Measurements from ENCODE around the gene NUB1. TPM values are rescaled to one million over a fixed set of nuclear protein-coding genes. Genes with fewer than 3 reads are reported as not detected.

Gene NUB1
- total RNA-seq, 1 donor from 2014 or later: 40.3 TPM

DNA sequence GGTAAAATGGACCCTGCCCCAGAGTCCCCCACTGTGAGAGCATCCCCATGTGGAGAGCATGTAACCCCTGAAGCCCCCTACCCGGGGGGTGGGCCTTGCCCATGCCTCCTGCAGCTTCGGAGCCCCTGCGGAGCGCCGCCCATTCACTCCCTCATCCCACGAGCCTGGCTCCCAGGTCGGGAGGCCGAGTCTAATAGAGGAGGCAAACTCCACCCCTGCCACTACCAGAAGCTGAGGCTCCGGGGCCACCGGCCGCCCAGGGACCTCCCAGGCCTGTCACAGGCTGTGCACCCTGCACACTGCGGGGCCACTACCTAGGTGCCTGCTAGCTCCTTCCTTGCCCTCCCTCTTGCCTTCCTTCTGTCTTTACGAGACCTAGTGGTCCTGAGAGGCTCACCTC lies 50.8 kb downstream of the NUB1 start:
- no peak overlapping the region for H3K27ac Mint-ChIP-seq
- H3K9me3 Mint-ChIP-seq: no peaks in the 10 kb centered on the region

DNA sequence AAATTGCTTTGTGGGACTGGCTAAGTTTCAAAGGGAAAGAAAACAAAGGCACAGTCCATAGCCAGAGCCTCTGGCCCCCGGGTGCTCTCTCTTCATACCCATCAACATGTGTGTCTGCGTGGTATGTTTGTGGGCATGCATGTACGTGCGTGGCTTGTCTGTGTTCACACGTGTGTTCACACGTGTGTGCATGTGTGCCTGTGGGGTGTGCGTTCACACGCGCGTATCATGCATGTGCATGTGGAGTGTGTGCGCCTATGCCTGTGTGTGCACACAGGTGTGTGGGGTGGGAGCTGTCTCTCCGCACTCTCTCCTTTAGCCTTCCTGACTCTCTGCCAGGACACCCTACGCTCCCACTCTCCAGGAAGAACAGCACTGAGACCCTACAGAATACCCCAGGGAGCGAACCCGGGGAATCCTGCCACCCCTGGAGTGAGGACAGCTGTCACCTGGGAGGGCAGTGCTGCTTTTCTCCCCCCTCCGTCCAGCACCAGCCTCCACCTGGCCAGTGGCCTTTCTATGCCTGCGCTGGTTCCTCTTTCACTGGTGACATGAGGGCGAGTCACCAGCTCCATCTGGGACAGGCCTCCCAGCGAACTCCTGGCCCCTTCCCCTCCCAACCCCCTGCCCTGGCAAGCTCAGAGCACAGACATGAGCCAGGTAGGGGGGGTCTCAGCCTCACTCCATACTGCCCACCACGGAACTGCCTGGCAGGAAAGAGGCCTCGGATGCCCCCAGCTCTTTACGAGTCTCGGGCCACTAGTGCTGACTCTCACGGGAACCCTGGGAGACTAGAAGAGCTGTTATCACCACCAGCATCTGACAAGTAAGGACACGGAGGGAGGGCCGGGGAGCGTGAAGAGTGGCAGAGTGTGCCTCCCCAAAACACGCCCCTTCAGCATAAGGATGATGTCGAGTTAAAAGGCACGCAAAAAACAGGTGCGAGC lies 51.7 kb downstream of the NUB1 start:
- H3K27ac Mint-ChIP-seq: no peak overlapping the region
- H3K4me1 Mint-ChIP-seq (ENCODE audit: low read depth): no peaks in the 10 kb centered on the region
- no peak overlapping the region for H3K4me3 Mint-ChIP-seq
- no peak for DNase-seq (ENCODE audit: low spot score)
- H3K36me3 Mint-ChIP-seq (ENCODE audit: low read depth): no peaks in the 10 kb centered on the region
- intact Hi-C loops (cut with micrococcal nuclease): no loop called here
- no peaks in the 10 kb centered on the region for H3K9me3 Mint-ChIP-seq
- H3K27me3 Mint-ChIP-seq (ENCODE audit: insufficient read depth): peaks cover 4% of the 10 kb centered on the region

More for the DNA sequence above, 50.8 kb downstream of the NUB1 start:
- intact Hi-C loops (cut with micrococcal nuclease): no loop called here
- Mint-ChIP-seq H3K4me1 (ENCODE audit: low read depth) (no peaks in the 10 kb centered on the region), H3K27me3 (ENCODE audit: insufficient read depth) (peaks cover 4% of the 10 kb centered on the region), H3K36me3 (ENCODE audit: low read depth) (no peaks in the 10 kb centered on the region), H3K4me3 (no peak overlapping the region)
- no peak for DNase-seq (ENCODE audit: low spot score)

DNA sequence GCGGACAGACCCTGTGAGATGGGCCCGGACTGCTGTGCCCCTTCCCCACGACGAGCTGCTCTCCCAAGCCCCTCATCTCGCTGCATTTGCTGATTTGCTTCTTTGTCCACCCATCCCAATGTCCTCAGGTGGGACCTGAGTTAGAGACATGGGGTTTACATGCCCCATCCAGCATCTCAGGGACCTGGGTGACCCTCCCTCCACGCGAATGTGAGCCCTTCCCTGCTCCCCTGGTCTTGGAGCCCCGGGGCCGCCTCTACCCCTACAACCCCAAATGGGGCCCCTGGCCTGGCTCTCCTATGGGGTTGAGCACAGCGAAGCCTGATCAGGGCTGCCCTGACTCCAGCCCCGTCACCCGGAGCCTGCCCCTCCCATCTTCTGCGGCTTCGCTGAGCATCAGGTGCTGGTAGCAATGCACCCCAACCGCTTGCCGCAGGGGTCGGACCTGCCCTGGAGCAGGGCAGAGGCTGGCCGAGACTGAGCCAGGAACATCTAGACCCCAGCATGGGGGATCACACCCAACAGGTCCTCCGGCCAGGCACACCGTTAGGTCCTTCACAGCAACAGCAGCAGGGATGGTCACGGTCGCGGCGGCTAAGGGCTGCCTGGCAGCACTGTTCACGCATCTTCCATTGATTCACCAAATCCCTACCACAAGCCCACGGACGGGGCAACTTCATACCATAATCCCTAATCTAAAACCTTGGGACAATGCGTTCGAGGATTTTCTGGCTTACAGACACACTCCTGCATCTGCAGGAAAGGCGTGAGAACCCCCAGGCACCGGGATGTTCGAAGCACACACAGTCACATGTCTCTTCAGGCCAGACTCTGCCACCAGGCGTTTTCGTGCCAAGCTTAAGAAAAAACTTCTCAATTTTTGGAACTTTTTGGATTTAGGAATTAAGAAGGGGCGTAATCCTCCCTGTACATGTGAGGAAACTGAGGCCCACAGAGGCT lies 52.7 kb downstream of the NUB1 start:
- no peak overlapping the region for H3K27ac Mint-ChIP-seq
- no peaks in the 10 kb centered on the region for H3K36me3 Mint-ChIP-seq (ENCODE audit: low read depth)
- peaks cover 4% of the 10 kb centered on the region for H3K27me3 Mint-ChIP-seq (ENCODE audit: insufficient read depth)
- H3K4me1 Mint-ChIP-seq (ENCODE audit: low read depth): no peaks in the 10 kb centered on the region
- no peak overlapping the region for H3K4me3 Mint-ChIP-seq
- intact Hi-C loops (cut with micrococcal nuclease): no loop called here
- no peaks in the 10 kb centered on the region for H3K9me3 Mint-ChIP-seq
- no peak for DNase-seq (ENCODE audit: low spot score)

DNA sequence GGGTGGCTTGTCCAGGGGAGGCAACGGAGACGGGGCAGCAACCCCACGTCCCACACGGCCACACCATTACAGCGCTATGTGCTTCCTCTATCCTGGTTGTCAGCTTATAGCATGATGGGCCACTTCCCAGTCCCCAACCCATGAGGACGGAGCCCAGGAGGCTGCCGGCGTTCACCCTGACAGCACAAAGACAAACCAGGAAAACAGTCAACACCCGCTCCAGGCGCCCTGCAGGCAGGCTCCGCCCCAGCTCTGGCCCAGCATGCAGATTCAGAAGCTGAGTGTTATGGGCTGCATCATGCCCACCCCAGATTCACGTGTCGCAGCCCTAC lies 53.4 kb downstream of the NUB1 start:
- Mint-ChIP-seq H3K27me3 (ENCODE audit: insufficient read depth) (no peaks in the 10 kb centered on the region), H3K9me3 (no peaks in the 10 kb centered on the region), H3K4me1 (ENCODE audit: low read depth) (no peaks in the 10 kb centered on the region)

DNA sequence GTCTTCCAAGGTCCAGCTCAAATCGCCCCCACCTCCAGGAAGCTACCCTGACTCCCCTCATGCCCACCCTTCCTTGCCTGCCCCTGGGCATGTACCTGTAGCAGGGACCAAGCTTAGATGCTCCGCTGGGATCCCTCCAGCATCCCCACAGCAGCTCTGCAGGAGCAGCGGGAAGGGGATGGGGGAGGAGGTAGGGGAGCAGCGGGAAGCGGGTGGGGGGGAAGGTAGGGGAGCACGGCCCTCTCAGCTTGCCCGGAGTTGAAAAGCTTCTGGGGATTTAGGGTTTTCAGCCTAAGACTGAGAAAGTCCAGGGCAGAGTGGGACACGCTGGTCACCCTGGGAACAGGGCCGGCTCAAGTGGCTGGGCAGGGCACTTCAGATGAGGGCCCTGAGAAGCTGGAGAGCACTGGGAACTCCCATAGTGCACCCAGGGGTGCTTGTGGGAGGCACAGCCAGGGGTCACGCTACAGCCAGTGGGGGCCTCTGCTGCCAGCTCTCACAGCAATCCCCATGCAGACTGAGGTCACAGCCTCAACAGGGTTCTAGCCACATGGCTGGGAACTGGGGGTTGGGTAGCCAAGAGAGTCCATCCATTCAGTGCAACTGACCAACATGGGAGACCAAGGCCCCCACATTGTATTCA lies 54.8 kb downstream of the NUB1 start:
- Mint-ChIP-seq H3K4me1 (ENCODE audit: low read depth) (no peaks in the 10 kb centered on the region), H3K27me3 (ENCODE audit: insufficient read depth) (peaks cover 2% of the 10 kb centered on the region), H3K36me3 (ENCODE audit: low read depth) (no peaks in the 10 kb centered on the region), H3K4me3 (no peak overlapping the region), H3K27ac (no peak overlapping the region), H3K9me3 (no peaks in the 10 kb centered on the region)
- no peak for DNase-seq (ENCODE audit: low spot score)
- intact Hi-C loops (cut with micrococcal nuclease): no loop called here

More for the DNA sequence above, 53.4 kb downstream of the NUB1 start:
- intact Hi-C loops (cut with micrococcal nuclease): no loop called here
- Mint-ChIP-seq H3K4me3 (no peak overlapping the region), H3K27ac (no peak overlapping the region), H3K36me3 (ENCODE audit: low read depth) (no peaks in the 10 kb centered on the region)
- no peak for DNase-seq (ENCODE audit: low spot score)

DNA sequence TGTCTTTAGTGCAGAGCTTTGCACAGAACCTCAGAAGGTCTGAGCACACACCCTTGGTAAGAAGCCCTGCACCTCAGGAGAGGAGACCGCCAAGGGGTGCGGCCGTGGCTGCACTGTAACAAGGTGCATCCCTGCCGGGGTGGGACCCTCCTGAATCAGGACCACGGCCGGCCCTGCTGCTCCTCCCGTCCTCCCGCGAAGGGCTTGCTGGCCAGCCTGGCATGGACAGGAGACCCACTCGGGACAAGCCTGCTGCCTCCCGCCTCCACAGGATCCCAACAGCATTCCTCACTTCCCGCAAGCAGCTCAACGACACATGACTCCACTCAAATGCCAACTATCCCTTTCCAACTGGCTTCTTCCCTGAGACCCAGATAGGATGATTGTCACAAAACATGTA lies 55.4 kb downstream of the NUB1 start:
- DNase-seq (ENCODE audit: low spot score): no peak
- no peaks in the 10 kb centered on the region for H3K4me1 Mint-ChIP-seq (ENCODE audit: low read depth)
- no peak overlapping the region for H3K4me3 Mint-ChIP-seq
- H3K27me3 Mint-ChIP-seq (ENCODE audit: insufficient read depth): peaks cover 3% of the 10 kb centered on the region
- H3K27ac Mint-ChIP-seq: no peak overlapping the region
- H3K36me3 Mint-ChIP-seq (ENCODE audit: low read depth): no peaks in the 10 kb centered on the region
- no peaks in the 10 kb centered on the region for H3K9me3 Mint-ChIP-seq
- intact Hi-C loops (cut with micrococcal nuclease): no loop called here

DNA sequence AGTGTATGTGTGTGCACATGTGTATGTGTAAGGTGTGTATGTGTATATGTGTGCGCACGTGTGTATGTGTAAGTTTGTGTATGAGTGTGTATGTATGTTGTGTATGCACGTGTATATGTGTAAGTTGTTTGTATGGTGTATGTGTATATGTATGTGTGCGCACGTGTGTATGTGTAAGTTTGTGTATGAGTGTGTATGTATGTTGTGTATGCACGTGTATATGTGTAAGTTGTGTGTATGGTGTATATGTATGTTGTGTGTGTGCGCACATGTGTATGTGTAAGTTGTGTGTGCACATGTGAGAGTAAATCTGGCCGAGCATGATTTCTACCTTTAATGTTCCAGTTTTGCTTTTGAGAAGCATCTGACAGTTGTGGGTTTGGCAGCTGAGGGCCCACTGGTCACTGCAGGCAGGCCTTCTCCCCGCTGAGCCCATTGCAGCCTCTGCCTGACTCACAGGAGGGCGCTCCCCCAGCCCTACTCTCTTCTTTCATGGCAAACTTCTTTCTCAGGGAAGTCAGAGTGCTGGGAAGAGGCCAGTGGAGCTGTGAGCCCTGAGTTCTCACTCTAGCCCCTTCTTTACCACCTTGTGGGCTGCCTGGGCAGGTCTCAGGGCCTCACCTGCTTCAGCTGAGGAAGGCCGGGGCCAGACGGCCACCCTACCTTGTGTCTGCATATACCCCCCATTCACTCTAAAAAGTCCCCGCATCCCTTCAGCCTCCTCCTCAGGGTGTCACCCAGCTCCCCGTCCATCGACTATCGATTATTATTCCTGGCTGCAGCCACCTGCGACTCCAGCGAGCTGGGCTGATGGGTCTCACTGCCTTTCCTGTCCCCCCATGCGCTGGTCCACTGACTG lies 57.1 kb downstream of the NUB1 start:
- Mint-ChIP-seq H3K27me3 (ENCODE audit: insufficient read depth) (peaks cover 7% of the 10 kb centered on the region), H3K9me3 (no peaks in the 10 kb centered on the region), H3K36me3 (ENCODE audit: low read depth) (no peaks in the 10 kb centered on the region), H3K4me3 (no peak overlapping the region), H3K4me1 (ENCODE audit: low read depth) (no peaks in the 10 kb centered on the region), H3K27ac (no peak overlapping the region)
- intact Hi-C loops (cut with micrococcal nuclease): no loop called here
- DNase-seq (ENCODE audit: low spot score): no peak

DNA sequence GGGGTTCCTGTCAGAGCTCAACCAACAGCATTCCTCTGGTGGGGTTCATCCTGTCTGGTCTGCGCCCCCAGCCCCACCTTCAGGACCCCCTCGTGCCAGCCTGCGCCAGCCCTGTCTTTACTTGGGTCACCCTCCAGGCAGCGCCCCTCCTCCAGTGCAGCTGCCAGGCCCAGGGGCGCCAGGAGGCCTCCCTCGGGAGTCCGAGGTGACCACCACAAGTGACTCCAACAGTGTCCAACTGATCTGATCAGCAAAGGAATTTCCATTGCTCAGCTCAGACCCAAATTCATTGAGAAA lies 57.6 kb downstream of the NUB1 start:
- H3K4me3 Mint-ChIP-seq: no peak overlapping the region
- H3K27ac Mint-ChIP-seq: no peak overlapping the region
- H3K36me3 Mint-ChIP-seq (ENCODE audit: low read depth): no peaks in the 10 kb centered on the region
- intact Hi-C loops (cut with micrococcal nuclease): no loop called here
- no peaks in the 10 kb centered on the region for H3K9me3 Mint-ChIP-seq
- DNase-seq (ENCODE audit: low spot score): no peak
- H3K4me1 Mint-ChIP-seq (ENCODE audit: low read depth): no peaks in the 10 kb centered on the region
- peaks cover 10% of the 10 kb centered on the region for H3K27me3 Mint-ChIP-seq (ENCODE audit: insufficient read depth)

DNA sequence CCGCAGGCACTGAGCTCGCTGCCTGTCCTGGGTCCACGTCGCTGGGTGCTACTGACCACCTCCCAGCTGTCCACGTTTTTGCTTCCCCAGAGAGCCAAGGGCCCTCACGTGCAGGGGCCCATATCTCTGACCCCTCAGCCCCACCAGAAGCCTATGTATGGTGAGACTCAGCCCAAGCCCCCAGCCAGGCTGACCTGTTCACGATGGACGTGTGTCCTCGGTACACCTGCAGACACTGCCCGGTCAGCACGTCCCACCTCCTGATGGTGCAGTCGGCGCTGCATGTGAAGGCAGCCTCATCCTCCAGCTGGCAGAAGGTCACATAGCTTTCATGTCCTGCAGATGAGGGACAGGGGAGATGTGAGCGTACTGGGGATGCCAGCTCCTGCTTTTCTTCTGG lies 58.3 kb downstream of the NUB1 start:
- no peaks in the 10 kb centered on the region for H3K9me3 Mint-ChIP-seq
- DNase-seq (ENCODE audit: low spot score): no peak
- H3K4me3 Mint-ChIP-seq: no peak overlapping the region
- no peak overlapping the region for H3K27ac Mint-ChIP-seq
- H3K36me3 Mint-ChIP-seq (ENCODE audit: low read depth): no peaks in the 10 kb centered on the region
- intact Hi-C loops (cut with micrococcal nuclease): no loop called here
- peaks cover 10% of the 10 kb centered on the region for H3K27me3 Mint-ChIP-seq (ENCODE audit: insufficient read depth)
- H3K4me1 Mint-ChIP-seq (ENCODE audit: low read depth): no peaks in the 10 kb centered on the region

DNA sequence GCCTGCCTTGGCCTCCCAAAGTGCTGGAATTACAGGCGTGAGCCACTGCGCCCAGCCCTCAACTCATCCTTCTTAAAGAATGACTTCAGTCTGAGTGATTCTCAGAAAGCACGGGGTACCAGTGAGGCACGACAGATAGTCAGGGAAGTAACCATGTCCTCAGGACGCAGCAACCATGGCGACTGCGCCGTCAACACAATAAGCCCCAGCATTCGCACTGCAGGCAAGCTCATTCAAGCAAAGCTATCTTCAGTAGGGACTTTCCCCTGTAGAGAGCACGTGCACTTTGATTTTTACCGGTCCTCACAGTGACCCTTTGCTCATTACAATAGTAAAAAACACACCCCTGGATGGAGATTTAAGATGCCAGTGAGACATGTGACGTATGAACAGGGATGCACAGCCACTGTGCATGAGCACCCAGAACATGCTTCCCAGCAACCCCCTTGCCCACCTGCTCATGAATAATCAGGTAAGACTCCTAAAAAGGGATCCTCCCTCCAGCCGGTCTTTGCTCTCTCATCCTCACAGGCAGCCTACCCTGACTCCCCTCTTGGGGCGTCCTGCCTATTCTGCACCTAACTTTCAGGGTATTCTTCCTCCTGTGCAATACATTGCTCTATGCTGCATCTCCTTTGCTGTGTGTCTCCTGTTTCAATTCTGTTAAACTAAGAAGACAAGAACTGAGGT lies 59.2 kb downstream of the NUB1 start:
- no peak for DNase-seq (ENCODE audit: low spot score)
- intact Hi-C loops (cut with micrococcal nuclease): no loop called here
- Mint-ChIP-seq H3K4me3 (no peak overlapping the region), H3K9me3 (no peaks in the 10 kb centered on the region), H3K27ac (no peak overlapping the region), H3K4me1 (ENCODE audit: low read depth) (no peaks in the 10 kb centered on the region), H3K27me3 (ENCODE audit: insufficient read depth) (peaks cover 10% of the 10 kb centered on the region), H3K36me3 (ENCODE audit: low read depth) (no peaks in the 10 kb centered on the region)

DNA sequence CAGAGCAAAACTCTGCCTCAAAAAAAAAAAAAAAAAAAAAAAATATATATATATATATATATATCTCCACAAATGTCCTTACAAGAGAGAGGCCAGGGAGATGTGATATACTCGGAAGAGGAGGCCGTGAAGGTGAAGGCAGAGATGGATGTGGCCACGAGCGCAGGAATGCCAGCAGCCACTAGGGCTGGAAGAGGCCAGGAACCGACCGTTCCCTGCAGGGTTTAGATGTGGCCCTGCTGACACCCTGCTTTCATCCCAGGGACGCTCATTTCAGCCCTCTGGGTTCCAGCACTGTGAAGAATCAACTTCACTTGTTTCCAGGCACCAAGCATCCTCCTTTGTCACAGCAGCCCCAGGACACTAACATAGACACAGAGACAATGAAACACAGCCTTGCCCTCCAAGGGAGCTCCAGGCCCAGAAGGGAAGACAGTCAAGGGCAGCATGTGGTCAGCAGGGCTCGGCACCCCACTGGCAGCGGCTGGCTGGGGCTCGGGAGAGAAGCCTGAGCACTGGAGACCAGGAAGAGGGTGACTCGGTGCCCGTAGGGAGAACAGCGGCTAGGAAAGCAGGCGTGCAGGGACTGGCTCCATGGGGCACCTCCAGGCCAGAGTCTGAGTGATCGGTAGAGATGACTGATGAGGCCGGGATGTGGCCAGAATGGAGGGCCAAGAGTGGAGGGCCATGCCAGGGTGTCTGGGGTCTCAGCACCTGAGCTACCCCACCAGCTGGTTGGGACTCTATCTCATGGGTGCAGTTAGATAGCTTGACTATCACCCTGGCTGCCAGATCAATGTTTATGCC lies 60.6 kb downstream of the NUB1 start:
- no peak overlapping the region for H3K27ac Mint-ChIP-seq
- no peak for DNase-seq (ENCODE audit: low spot score)
- no peaks in the 10 kb centered on the region for H3K4me1 Mint-ChIP-seq (ENCODE audit: low read depth)
- intact Hi-C loops (cut with micrococcal nuclease): no loop called here
- H3K36me3 Mint-ChIP-seq (ENCODE audit: low read depth): no peaks in the 10 kb centered on the region
- peaks cover 16% of the 10 kb centered on the region for H3K27me3 Mint-ChIP-seq (ENCODE audit: insufficient read depth)
- no peaks in the 10 kb centered on the region for H3K9me3 Mint-ChIP-seq
- H3K4me3 Mint-ChIP-seq: no peak overlapping the region

All from activated T-helper 1 cell treated with anti-CD3 and anti-CD28 coated beads, Interleukin-12 subunit alpha, Interleukin-12 subunit beta, Interleukin-2, Interleukin-4 antibody, amounts not matched to agents 30 ng/mL and 10 ng/mL and 1 ng/mL, durations not matched to agents 14 hours and 24 hours and 36 hours (primary cell).